CD4-positive, alpha-beta memory T cell (primary cell): ENCODE measurements around the gene PUM1. TPM values are rescaled to one million over a fixed set of nuclear protein-coding genes. Genes with fewer than 3 reads are reported as not detected.

ENCODE experiments used
- CTCF ChIA-PET: fragments of 350-600 bp; sonication (Branson Sonifier 250); formaldehyde crosslinking; loops from one replicate; lab custom pipeline; 2021; ENCODE audit warnings: inconsistent platforms; ENCODE audit not compliant: partially characterized antibody; lab: Charles Lee
- POLR2A ChIA-PET: fragments of 350-600 bp; sonication (Branson Sonifier 250); formaldehyde crosslinking; loops from one replicate; lab custom pipeline; 2021; ENCODE audit not compliant: partially characterized antibody; lab: Charles Lee
- DNase-seq, 5 donors: peaks; one replicate each; pipeline versions ENCODE4 v3.0.0 to v3.0.0-alpha.2; 2020 to 2022; ENCODE audit warnings: mixed read lengths in 1 of 5
- H3K27ac ChIP-seq: one replicate; pipeline ENCODE4 v1.7.0; 2013; ENCODE audit warnings: low read depth, low read length
- H3K27me3 ChIP-seq: 2 replicates; pipeline ENCODE4 v1.7.0; 2013; ENCODE audit warnings: mild to moderate bottlenecking, low read length, moderate library complexity; ENCODE audit not compliant: insufficient read depth
- H3K36me3 ChIP-seq: 2 replicates; pipeline ENCODE4 v1.7.0; 2013; ENCODE audit warnings: mild to moderate bottlenecking, low read length, moderate library complexity; ENCODE audit not compliant: insufficient read depth
- H3K4me1 ChIP-seq: 2 replicates; pipeline ENCODE4 v1.7.0; 2013; ENCODE audit warnings: mild to moderate bottlenecking, low read length, moderate library complexity; ENCODE audit not compliant: insufficient read depth
- H3K4me3 ChIP-seq, 2 donors: one replicate each; pipeline ENCODE4 v1.7.0; 2013; ENCODE audit warnings: low read length in 2 of 2, mild to moderate bottlenecking in 1 of 2
- H3K9me3 ChIP-seq, 2 donors: one replicate each; pipeline ENCODE4 v1.7.0; 2013; ENCODE audit warnings: low read length in 2 of 2, control low read depth in 1 of 2; ENCODE audit not compliant: control insufficient read depth in 1 of 2
- H3K27ac Mint-ChIP-seq, 7 donors: one replicate each; pipeline ENCODE4 v1.8.0; 2020 to 2021; ENCODE audit warnings: mixed read lengths in 7 of 7, mild to moderate bottlenecking in 6 of 7, inconsistent platforms in 3 of 7, moderate library complexity in 3 of 7
- H3K27me3 Mint-ChIP-seq, 2 donors: one replicate each; pipeline ENCODE4 v1.8.0; 2020 to 2021; ENCODE audit warnings: mixed read lengths in 2 of 2
- H3K36me3 Mint-ChIP-seq, 2 donors: one replicate each; pipeline ENCODE4 v1.8.0; 2020 to 2021; ENCODE audit warnings: mixed read lengths in 2 of 2, inconsistent platforms in 1 of 2, mild to moderate bottlenecking in 1 of 2
- H3K4me1 Mint-ChIP-seq, 4 donors: one replicate each; pipeline ENCODE4 v1.8.0; 2020 to 2021; ENCODE audit warnings: mixed read lengths in 4 of 4, mild to moderate bottlenecking in 1 of 4
- H3K4me3 Mint-ChIP-seq, 8 donors: one replicate each; pipeline ENCODE4 v1.8.0; 2020 to 2021; ENCODE audit warnings: mixed read lengths in 8 of 8, mild to moderate bottlenecking in 7 of 8, moderate library complexity in 6 of 8, inconsistent platforms in 3 of 8
- H3K9me3 Mint-ChIP-seq, 8 donors: one replicate each; pipeline ENCODE4 v1.8.0; 2020 to 2021; ENCODE audit warnings: mixed read lengths in 8 of 8, mild to moderate bottlenecking in 5 of 8, inconsistent platforms in 3 of 8, moderate library complexity in 1 of 8
- intact Hi-C: fragments of 100-400 bp; cut with micrococcal nuclease; formaldehyde crosslinking; loops from one replicate; pipeline ENCODE4 v1.15.1; 2023
- polyA plus RNA-seq, 2 donors: library from polyadenylated mRNA; unstranded; fragments of 300-500 nt; fragmentation: Illumina TruSeq; gene quantifications; one replicate each; pipeline ENCODE4 v1.2.3, GENCODE V29; 2021
- total RNA-seq, 2 experiments: library from RNA; stranded (reverse); gene quantifications; one replicate each; pipeline ENCODE4 v1.2.3, GENCODE V29; 2021

The PUM1 gene, protein sequence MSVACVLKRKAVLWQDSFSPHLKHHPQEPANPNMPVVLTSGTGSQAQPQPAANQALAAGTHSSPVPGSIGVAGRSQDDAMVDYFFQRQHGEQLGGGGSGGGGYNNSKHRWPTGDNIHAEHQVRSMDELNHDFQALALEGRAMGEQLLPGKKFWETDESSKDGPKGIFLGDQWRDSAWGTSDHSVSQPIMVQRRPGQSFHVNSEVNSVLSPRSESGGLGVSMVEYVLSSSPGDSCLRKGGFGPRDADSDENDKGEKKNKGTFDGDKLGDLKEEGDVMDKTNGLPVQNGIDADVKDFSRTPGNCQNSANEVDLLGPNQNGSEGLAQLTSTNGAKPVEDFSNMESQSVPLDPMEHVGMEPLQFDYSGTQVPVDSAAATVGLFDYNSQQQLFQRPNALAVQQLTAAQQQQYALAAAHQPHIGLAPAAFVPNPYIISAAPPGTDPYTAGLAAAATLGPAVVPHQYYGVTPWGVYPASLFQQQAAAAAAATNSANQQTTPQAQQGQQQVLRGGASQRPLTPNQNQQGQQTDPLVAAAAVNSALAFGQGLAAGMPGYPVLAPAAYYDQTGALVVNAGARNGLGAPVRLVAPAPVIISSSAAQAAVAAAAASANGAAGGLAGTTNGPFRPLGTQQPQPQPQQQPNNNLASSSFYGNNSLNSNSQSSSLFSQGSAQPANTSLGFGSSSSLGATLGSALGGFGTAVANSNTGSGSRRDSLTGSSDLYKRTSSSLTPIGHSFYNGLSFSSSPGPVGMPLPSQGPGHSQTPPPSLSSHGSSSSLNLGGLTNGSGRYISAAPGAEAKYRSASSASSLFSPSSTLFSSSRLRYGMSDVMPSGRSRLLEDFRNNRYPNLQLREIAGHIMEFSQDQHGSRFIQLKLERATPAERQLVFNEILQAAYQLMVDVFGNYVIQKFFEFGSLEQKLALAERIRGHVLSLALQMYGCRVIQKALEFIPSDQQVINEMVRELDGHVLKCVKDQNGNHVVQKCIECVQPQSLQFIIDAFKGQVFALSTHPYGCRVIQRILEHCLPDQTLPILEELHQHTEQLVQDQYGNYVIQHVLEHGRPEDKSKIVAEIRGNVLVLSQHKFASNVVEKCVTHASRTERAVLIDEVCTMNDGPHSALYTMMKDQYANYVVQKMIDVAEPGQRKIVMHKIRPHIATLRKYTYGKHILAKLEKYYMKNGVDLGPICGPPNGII
- 100 to 1,000 TPM; 146 to 164 TPM for total RNA-seq
- 100 to 1,000 TPM; 126 to 130 TPM for polyA plus RNA-seq

DNA sequence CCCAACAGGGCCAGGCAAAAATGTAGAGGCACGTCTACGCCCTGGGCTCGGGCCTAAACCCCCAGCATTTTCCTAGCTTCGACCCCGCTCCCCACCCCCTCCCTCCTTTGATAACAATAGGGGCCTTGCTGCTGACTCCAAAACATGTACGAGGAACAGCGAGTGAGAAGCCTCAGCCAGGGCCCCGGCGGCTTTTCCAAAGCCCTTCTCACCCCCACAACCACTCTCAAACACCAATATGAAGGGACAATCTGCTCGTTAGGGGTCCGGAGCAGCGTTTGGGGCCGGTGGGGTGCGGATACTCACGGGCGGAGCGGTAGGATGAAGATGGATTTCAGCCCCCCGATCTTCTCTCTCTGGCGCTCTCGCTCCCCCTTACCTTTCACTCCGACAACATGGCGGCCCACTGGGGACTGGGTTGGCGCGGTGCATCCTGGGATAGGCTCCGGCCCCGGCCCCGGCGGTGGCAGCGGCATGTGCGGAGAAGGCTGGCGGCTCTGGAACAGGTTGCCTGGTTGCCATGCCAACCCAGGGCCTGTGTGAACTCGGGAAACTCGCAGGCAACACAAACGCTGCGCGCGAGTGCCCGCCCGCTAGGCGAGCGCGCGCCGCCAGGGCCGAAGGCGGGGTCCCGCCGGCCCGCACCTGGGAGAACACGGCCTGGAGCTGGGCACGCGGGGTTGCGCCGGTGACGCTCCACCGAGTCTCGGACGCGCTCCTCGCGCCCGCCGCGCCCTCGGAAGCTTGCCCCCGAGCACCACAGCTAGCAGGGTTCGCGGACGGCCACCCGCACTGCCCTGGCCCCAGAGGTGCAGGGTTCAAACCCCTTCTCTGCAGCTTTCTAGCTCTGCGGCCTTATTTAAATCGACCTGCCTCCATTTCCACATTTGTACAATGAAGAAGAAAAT lies at the start of gene PUM1:
PUM1 (minus strand) TSS at position 408 of the 908 bp plus-strand sequence. CDS start 6,151 bp downstream, outside the sequence.
- intact Hi-C loops, result loop anchor here (1.0 to 10.0 kb wide), 5 partner anchors 89 to 872 kb away; partner anchors contain the start of genes LAPTM5, PTP4A2 and SNRNP40
- Mint-ChIP-seq H3K4me3 (peak within 1 kb of the TSS; percentile 92 to 100 (median 98)), H3K36me3 (peaks cover 4 to 16% of the 10 kb centered on the region in 2 donors)

GRCh38 chr1:31112266-31112935 lies 46.9 kb upstream of the PUM1 start:
- POLR2A ChIA-PET, result no interaction called here
- CTCF ChIA-PET, result no interaction called here
- DNase-seq, result no peak
- Mint-ChIP-seq H3K36me3 (no peaks in the 10 kb centered on the region), H3K4me1 (no peaks in the 10 kb centered on the region), H3K27me3 (peaks cover 12 to 15% of the 10 kb centered on the region in 2 donors), H3K27ac (no peak overlapping the region), H3K4me3 (no peak overlapping the region), H3K9me3 (no peaks in the 10 kb centered on the region)
- Histone ChIP-seq H3K27me3 (no peaks in the 10 kb centered on the region), H3K36me3 (no peaks in the 10 kb centered on the region), H3K27ac (no peak overlapping the region), H3K4me3 (no peak overlapping the region), H3K4me1 (no peaks in the 10 kb centered on the region), H3K9me3 (no peaks in the 10 kb centered on the region)
- intact Hi-C loops, result no loop called here

More for the DNA sequence above, at the start of gene PUM1:
- Histone ChIP-seq H3K27me3 (no peaks in the 10 kb centered on the region), H3K4me1 (peaks cover 37% of the 10 kb centered on the region), H3K27ac (peak within 1 kb of the TSS; percentile 99), H3K9me3 (no peaks in the 10 kb centered on the region), H3K36me3 (no peaks in the 10 kb centered on the region), H3K4me3 (peak within 1 kb of the TSS; percentile 76 to 100)
- Mint-ChIP-seq H3K27me3 (no peaks in the 10 kb centered on the region), H3K27ac (peak within 1 kb of the TSS; percentile 95 to 100 (median 99)), H3K4me1 (peaks cover 13 to 49% (median 26%) of the 10 kb centered on the region in 4 donors), H3K9me3 (no peaks in the 10 kb centered on the region)
- DNase-seq, result peak; percentile 97 to 99 (median 98)
- ChIA-PET CTCF (interaction anchor here (0.8 to 1.2 kb wide), 3 partner anchors 11 to 54 kb away, joined by 3 read pairs; no protein-coding TSS in a partner anchor), POLR2A (interaction anchor here (1.0 to 2.1 kb wide), 9 partner anchors 10 to 580 kb away, joined by 3 to 11 read pairs (median 4); partner anchors contain the start of genes SNRNP40 and ZCCHC17)

DNA sequence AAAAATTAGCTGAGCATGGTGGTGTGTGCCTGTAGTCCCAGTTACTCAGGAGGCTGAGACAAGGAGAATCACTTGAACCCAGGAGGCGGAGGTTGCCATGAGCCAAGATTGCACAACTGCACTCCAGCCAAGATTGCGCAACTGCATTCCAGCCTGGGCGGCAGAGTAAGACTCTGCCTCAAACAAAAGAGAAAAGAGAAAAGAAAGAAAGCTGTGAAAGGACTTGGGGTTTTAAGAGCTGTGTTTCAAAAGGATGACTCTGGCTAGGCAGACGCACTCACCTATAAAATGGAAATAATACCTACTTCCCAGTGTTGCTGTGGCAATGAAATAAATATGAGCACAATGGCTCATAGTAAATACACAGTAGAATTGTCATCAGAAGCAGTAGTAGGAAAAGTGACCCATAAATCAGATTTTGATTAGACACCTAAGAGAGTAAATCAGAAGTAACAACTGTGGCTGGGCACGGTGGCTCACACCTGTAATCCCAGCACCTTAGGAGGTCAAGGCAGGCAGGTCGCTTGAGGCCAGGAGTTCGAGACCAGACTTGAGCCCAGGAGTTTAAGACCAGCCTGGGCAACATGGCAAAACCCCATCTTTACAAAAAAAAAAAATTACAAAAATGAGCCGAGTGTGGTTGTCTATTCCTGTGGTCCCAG lies 45.9 kb upstream of the PUM1 start:
- intact Hi-C loops, result no loop called here
- H3K36me3 ChIP-seq, result no peaks in the 10 kb centered on the region
- ChIA-PET CTCF (no interaction called here), POLR2A (no interaction called here)
- no peak overlapping the region for H3K4me3 ChIP-seq
- no peaks in the 10 kb centered on the region for H3K27me3 ChIP-seq
- no peak for DNase-seq
- no peak overlapping the region for H3K4me3 Mint-ChIP-seq
- no peaks in the 10 kb centered on the region for H3K36me3 Mint-ChIP-seq
- no peaks in the 10 kb centered on the region for H3K4me1 Mint-ChIP-seq
- no peaks in the 10 kb centered on the region for H3K9me3 ChIP-seq
- no peak overlapping the region for H3K27ac Mint-ChIP-seq
- peaks cover 9 to 13% of the 10 kb centered on the region in 2 donors for H3K27me3 Mint-ChIP-seq
- H3K9me3 Mint-ChIP-seq, result no peaks in the 10 kb centered on the region
- H3K4me1 ChIP-seq, result no peaks in the 10 kb centered on the region
- H3K27ac ChIP-seq, result no peak overlapping the region

DNA sequence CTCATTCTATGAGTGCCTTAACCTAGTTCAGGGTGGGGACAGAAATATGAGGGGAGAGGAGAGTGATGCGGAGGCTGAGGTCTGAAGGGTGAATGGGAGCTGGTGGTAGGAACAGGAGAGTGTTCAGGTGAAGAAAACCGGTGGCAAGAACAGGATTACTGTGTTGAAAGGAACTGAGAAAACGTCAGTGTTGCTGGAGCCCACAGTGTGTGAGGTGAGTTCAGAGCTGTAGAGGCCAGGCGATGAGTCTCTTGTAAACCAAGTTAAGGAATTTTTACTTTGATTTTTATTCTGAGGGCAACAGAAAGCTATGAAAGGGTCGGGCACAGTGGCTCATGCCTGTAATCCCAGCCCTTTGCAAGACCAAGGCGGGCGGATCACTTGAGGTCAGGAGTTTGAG lies 45.3 kb upstream of the PUM1 start:
- POLR2A ChIA-PET, result no interaction called here
- CTCF ChIA-PET, result no interaction called here

DNA sequence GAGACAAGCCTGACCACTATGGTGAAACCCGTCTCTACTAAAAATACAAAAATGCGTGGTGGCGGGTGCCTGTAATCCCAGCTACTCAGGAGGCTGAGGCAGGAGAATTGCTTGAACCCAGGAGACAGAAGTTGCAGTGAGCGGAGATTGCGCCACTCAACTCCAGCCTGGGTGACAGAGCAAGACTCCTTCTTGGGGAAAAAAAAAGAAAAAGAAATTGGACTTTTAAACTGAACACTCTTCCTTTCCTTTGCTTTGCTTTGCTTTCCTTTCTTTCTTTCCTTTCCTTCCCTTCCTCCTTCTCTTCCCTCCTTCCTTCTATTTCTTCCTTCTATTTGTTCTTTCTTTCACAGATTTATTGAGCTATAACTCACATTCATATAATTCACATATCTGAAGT lies 43.3 kb upstream of the PUM1 start:
- no peaks in the 10 kb centered on the region for H3K9me3 Mint-ChIP-seq
- Histone ChIP-seq H3K27ac (no peak overlapping the region), H3K27me3 (no peaks in the 10 kb centered on the region), H3K9me3 (no peaks in the 10 kb centered on the region), H3K36me3 (no peaks in the 10 kb centered on the region), H3K4me1 (no peaks in the 10 kb centered on the region), H3K4me3 (no peak overlapping the region)
- no peaks in the 10 kb centered on the region for H3K4me1 Mint-ChIP-seq
- POLR2A ChIA-PET, result no interaction called here
- DNase-seq, result no peak
- CTCF ChIA-PET, result interaction anchor here (0.7 kb wide), 1 partner anchor 1923 kb away, joined by 3 read pairs; no protein-coding TSS in a partner anchor
- H3K4me3 Mint-ChIP-seq, result no peak overlapping the region
- intact Hi-C loops, result no loop called here
- no peaks in the 10 kb centered on the region for H3K36me3 Mint-ChIP-seq
- H3K27ac Mint-ChIP-seq, result no peak overlapping the region
- peaks cover 6% of the 10 kb centered on the region in 2 donors for H3K27me3 Mint-ChIP-seq

More for the DNA sequence above, 45.3 kb upstream of the PUM1 start:
- no peaks in the 10 kb centered on the region for H3K36me3 ChIP-seq
- intact Hi-C loops, result no loop called here
- H3K27ac ChIP-seq, result no peak overlapping the region
- no peaks in the 10 kb centered on the region for H3K4me1 ChIP-seq
- H3K4me3 ChIP-seq, result no peak overlapping the region
- Mint-ChIP-seq H3K4me3 (no peak overlapping the region), H3K27ac (peak overlapping the region in 1 of 7 donors; percentile 5), H3K27me3 (peaks cover 6 to 9% of the 10 kb centered on the region in 2 donors), H3K36me3 (no peaks in the 10 kb centered on the region), H3K4me1 (no peaks in the 10 kb centered on the region), H3K9me3 (no peaks in the 10 kb centered on the region)
- no peaks in the 10 kb centered on the region for H3K9me3 ChIP-seq
- no peaks in the 10 kb centered on the region for H3K27me3 ChIP-seq
- no peak for DNase-seq
